KMS-11 (cell line): ENCODE results near the gene URAD.
A peak's percentile ranks its signal among the peaks of the same experiment; 100 is the strongest.
"Not testable (repeated sequence)": the region's sequence is repeated elsewhere in the genome, so short reads cannot be mapped to it uniquely, and the experiment has no call there.

Experiments used
- H2AFZ ChIP-seq: fragments of 200-600 bp; sonication (generic); 2 replicates; pipeline ENCODE4 v1.6.1; 2016; ENCODE audit warnings: antibody characterized with exemption, mixed run types, low read depth
- H3K27ac ChIP-seq: fragments of 200-600 bp; sonication (generic); 2 replicates; pipeline ENCODE4 v1.6.1; 2016; ENCODE audit warnings: mild to moderate bottlenecking, mixed run types
- H3K27me3 ChIP-seq: fragments of 200-600 bp; sonication (generic); 2 replicates; pipeline ENCODE4 v1.6.1; 2017; ENCODE audit warnings: mild to moderate bottlenecking, low read depth, mixed run types, moderate library complexity; ENCODE audit not compliant: insufficient read depth
- H3K36me3 ChIP-seq: fragments of 200-600 bp; sonication (generic); 2 replicates; pipeline ENCODE4 v1.6.1; 2017; ENCODE audit warnings: mild to moderate bottlenecking, mixed run types; ENCODE audit not compliant: insufficient read depth
- H3K4me1 ChIP-seq: fragments of 200-600 bp; sonication (generic); 2 replicates; pipeline ENCODE4 v1.6.1; 2016; ENCODE audit warnings: mild to moderate bottlenecking, low read depth, mixed run types; ENCODE audit not compliant: poor library complexity, severe bottlenecking
- H3K4me2 ChIP-seq: fragments of 200-600 bp; sonication (generic); 2 replicates; pipeline ENCODE4 v1.7.0; 2016; ENCODE audit warnings: mild to moderate bottlenecking, mixed run types
- H3K4me3 ChIP-seq: fragments of 200-600 bp; sonication (generic); IDR thresholded peaks from 2 replicates; pipeline ENCODE4 v1.6.1; 2017; ENCODE audit warnings: low read depth, low read length, mixed read lengths; ENCODE audit not compliant: insufficient read depth
- H3K79me2 ChIP-seq: fragments of 200-600 bp; sonication (generic); 2 replicates; pipeline ENCODE4 v1.6.1; 2016; ENCODE audit warnings: low read depth, mixed run types; ENCODE audit not compliant: insufficient read depth
- H3K9ac ChIP-seq: fragments of 200-600 bp; sonication (generic); 2 replicates; pipeline ENCODE4 v1.6.1; 2016; ENCODE audit warnings: mild to moderate bottlenecking, mixed run types
- H4K20me1 ChIP-seq: fragments of 200-600 bp; sonication (generic); 2 replicates; pipeline ENCODE4 v1.6.1; 2016; ENCODE audit warnings: mild to moderate bottlenecking, mixed run types; ENCODE audit not compliant: insufficient read depth
- CTCF ChIP-seq: fragments of 200-600 bp; sonication (generic); conservative IDR thresholded peaks from 2 replicates; pipeline ENCODE4 v1.6.1; 2017; ENCODE audit warnings: low read depth, mild to moderate bottlenecking, antibody characterized with exemption, low read length, moderate library complexity, mixed read lengths

Gene URAD, protein sequence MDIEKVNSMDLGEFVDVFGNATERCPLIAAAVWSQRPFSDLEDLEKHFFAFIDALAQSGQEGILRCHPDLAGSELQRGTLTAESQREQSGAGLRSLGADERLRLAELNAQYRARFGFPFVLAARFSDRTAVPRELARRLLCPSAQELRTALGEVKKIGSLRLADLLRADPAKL

DNA sequence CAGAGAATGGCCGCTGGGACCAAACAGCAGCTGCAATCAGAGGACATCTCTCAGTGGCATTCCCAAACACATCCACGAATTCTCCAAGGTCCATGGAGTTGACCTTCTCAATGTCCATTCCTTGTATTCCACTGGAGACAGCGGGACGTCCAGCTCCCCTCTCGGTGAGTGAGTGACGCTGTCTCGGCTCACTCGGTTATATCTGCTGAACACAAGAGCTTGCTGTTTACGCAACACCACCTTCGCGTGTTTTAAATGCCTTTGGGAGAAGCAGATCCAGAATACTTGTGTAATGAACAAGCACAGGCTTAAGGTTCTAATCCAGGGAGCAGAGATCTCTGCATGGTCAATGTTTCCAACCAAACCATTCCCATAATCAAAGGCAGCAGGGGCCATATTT is at the start of gene URAD:
TSS of gene URAD (minus strand) at position 174 of the 400 bp plus-strand sequence. CDS start at position 118, 56 bp downstream.
- H3K79me2 ChIP-seq: no peaks in the 10 kb centered on the region
- H3K4me1 ChIP-seq: no peaks in the 10 kb centered on the region
- no peak within 1 kb of the TSS for H2AFZ ChIP-seq
- no peak within 1 kb of the TSS for H3K4me2 ChIP-seq
- no peak within 1 kb of the TSS for H3K27ac ChIP-seq
- no peak within 1 kb of the TSS for H3K4me3 ChIP-seq
- H4K20me1 ChIP-seq: no peaks in the 10 kb centered on the region
- TF ChIP-seq CTCF: no peak
- H3K27me3 ChIP-seq: no peaks in the 10 kb centered on the region
- no peaks in the 10 kb centered on the region for H3K36me3 ChIP-seq
- no peak within 1 kb of the TSS for H3K9ac ChIP-seq

- H4K20me1 ChIP-seq: no peaks in the 10 kb centered on the region
- H3K4me2 ChIP-seq: no peak overlapping the region
- no peak overlapping the region for H3K4me3 ChIP-seq
- no peaks in the 10 kb centered on the region for H3K36me3 ChIP-seq
- no peaks in the 10 kb centered on the region for H3K79me2 ChIP-seq
- no peak for TF ChIP-seq CTCF
- no peaks in the 10 kb centered on the region for H3K27me3 ChIP-seq
- no peak overlapping the region for H2AFZ ChIP-seq
- H3K27ac ChIP-seq: no peak overlapping the region
- peaks cover 29% of the 10 kb centered on the region for H3K4me1 ChIP-seq
- H3K9ac ChIP-seq: no peak overlapping the region
Measured at GRCh38 chr13:28037399-28037798, 48.9 kb upstream of the URAD start.

- Histone ChIP-seq H3K4me3 (no peak overlapping the region), H3K79me2 (no peaks in the 10 kb centered on the region), H3K36me3 (no peaks in the 10 kb centered on the region), H3K27me3 (no peaks in the 10 kb centered on the region), H3K27ac (no peak overlapping the region), H3K9ac (no peak overlapping the region), H3K4me1 (peaks cover 43% of the 10 kb centered on the region), H3K4me2 (no peak overlapping the region), H4K20me1 (no peaks in the 10 kb centered on the region), H2AFZ (no peak overlapping the region)
- TF ChIP-seq CTCF: no peak
Measured at GRCh38 chr13:28035146-28035782, 46.8 kb upstream of the URAD start.

DNA sequence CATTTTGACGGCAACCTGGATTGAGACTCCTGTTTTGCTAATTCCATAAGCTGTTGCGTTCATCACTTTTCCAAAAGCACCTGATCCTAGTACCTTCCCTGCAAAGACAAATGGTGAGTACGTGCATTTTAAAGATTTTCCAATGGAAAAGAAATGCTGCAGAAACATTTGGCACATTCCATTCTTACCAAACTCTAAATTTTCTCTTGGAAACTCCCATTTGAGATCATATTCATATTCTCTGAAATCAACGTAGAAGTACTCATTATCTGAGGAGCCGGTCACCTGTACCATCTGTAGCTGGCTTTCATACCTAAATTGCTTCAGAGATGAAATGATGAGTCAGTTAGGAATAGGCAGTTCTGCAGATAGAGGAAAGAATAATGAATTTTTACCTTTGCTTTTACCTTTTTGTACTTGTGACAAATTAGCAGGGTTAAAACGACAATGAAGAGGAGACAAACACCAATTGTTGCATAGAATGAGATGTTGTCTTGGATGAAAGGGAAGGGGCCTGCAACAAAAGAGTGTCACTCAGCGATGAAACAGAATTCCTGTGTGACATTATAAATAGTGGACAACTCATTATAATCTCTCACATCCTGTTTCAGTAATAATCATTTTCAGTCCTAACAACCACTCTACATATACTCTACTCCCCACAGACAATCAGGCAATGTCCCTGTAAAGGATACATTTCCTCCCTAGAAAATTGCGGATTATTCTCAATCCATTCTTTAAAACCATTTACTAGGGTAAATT is 45.6 kb upstream of the URAD start:
- H3K27ac ChIP-seq: peak overlapping the region; percentile 66; the same call in 1 of the 2 replicates
- no peaks in the 10 kb centered on the region for H3K27me3 ChIP-seq
- no peak overlapping the region for H3K9ac ChIP-seq
- peaks cover 43% of the 10 kb centered on the region for H3K4me1 ChIP-seq
- no peaks in the 10 kb centered on the region for H3K36me3 ChIP-seq
- H3K4me3 ChIP-seq: no peak overlapping the region
- no peaks in the 10 kb centered on the region for H4K20me1 ChIP-seq
- H2AFZ ChIP-seq: no peak overlapping the region
- no peaks in the 10 kb centered on the region for H3K79me2 ChIP-seq
- no peak for TF ChIP-seq CTCF
- peak overlapping the region; percentile 61; the same call in 1 of the 2 replicates for H3K4me2 ChIP-seq

DNA sequence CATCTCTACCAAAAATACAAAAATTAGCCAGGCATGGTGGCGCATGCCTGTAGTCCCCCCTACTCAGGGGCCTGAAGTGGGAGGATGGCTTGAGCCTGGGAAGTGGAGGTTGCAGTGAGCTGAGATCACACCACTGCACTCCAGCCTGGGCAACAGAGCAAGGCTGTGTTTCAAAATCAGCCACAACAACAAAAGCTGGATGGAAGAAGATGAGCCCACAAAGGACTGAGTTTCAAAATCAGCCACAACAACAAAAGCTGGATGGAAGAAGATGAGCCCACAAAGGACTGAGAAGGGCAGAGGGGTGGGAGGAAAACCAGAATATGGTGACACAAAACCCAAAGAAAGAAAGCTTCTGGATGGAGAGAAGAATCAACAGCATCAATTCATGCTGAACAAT is 43.9 kb upstream of the URAD start:
- not testable (repeated sequence) for H3K36me3 ChIP-seq, H3K27me3 ChIP-seq, H4K20me1 ChIP-seq, H3K4me3 ChIP-seq, H3K79me2 ChIP-seq
- peaks cover 43% of the 10 kb centered on the region for H3K4me1 ChIP-seq
- peak overlapping the region; percentile 66 for H3K27ac ChIP-seq
- peak overlapping the region; percentile 79 for H3K4me2 ChIP-seq
- H3K9ac ChIP-seq: peak overlapping the region; percentile 13; the same call in 1 of the 2 replicates
- peak overlapping the region; percentile 48; the same call in 1 of the 2 replicates for H2AFZ ChIP-seq
